ENCODE data around the gene SRD5A1. TPM values are rescaled to one million over a fixed set of nuclear protein-coding genes. Genes with fewer than 3 reads are reported as not detected.

SRD5A1 gene
- total RNA-seq, 1 experiment from 2014 or later: 24.7 TPM

DNA sequence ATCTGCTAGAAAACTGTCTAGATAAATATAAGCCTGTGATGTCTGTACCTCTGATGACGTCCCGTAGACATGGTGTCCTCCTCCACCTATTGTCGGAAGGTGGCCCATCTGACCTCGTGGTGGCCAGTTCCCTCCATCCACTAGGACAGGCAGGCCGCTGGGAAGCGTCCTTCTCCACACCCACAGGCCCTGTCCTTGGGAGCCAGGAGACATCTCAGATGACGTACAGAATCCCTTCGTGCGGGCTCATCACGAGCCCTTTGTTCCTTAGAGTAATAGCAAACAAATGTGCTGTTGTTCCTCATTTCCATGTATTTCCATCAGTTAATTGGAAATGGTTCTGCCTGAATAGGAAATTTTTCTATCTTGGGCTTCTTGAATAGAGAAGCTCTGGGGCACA is 41.6 kb downstream of the SRD5A1 start:
- intact Hi-C loops (cut with micrococcal nuclease): no loop called here
- peaks cover 0 to 13% of the 10 kb centered on the region in 2 experiments; a peak in 1 of 4 replicates for H3K36me3 ChIP-seq (ENCODE audit: control insufficient read depth in 1 of 2, insufficient read depth in 2 of 2, low read length in 2 of 2)
- BruUV-seq (replicated peaks): no TSS peak
- ChIA-PET CTCF (no interaction called here), RAD21 (ENCODE audit: low non-redundant PET in 1 of 2, low total read pairs in 2 of 2, uncharacterized antibody in 2 of 2, unreplicated experiment in 2 of 2) (no interaction called here), POLR2A (no interaction called here)
- H3K4me2 ChIP-seq (ENCODE audit: low read length): no peak overlapping the region
- no peak for ATAC-seq
- no peak overlapping the region for H2AFZ ChIP-seq (ENCODE audit: low read depth, low read length, poor library complexity, severe bottlenecking)
- no peak overlapping the region for H3K4me3 ChIP-seq (replicated peaks in 1 of 2; ENCODE audit: low read depth in 1 of 2, low read length in 2 of 2)
- no peak for DNase-seq (ENCODE audit: low read depth, low spot score)
- no peaks in the 10 kb centered on the region for H3K9me3 ChIP-seq (ENCODE audit: control insufficient read depth in 1 of 2, insufficient read depth in 1 of 2, low read depth in 1 of 2, low read length in 2 of 2)
- no peaks in the 10 kb centered on the region for H4K20me1 ChIP-seq (ENCODE audit: insufficient read depth)
- no peak overlapping the region for H3K27ac ChIP-seq (ENCODE audit: low read depth, low read length)
- peaks cover 0 to 13% of the 10 kb centered on the region in 2 experiments; a peak in 2 of 4 replicates for H3K4me1 ChIP-seq (ENCODE audit: control insufficient read depth in 1 of 2, insufficient read depth in 2 of 2, low read length in 2 of 2)
- TF ChIP-seq TCF7L2 (IDR thresholded peaks at IDR 0.05; ENCODE audit: borderline replicate concordance, extremely low read depth, insufficient read depth, insufficient read length) (no peak), CEBPB (IDR thresholded peaks at IDR 0.05; ENCODE audit: low read depth) (no peak), POLR2A (IDR thresholded peaks at IDR 0.05; ENCODE audit: borderline replicate concordance, extremely low read depth, insufficient read depth, insufficient read length) (no peak), CBX3 (IDR thresholded peaks at IDR 0.05; ENCODE audit: low read depth) (no peak), EGR1 (IDR thresholded peaks at IDR 0.05; ENCODE audit: low read depth) (no peak), SIN3A (IDR thresholded peaks at IDR 0.05; ENCODE audit: low read depth) (no peak)
- TF ChIP-seq, protein P1, sequence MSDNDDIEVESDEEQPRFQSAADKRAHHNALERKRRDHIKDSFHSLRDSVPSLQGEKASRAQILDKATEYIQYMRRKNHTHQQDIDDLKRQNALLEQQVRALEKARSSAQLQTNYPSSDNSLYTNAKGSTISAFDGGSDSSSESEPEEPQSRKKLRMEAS (IDR thresholded peaks at IDR 0.05): no peak
- H3K27me3 ChIP-seq (ENCODE audit: insufficient read depth, low read length): no peaks in the 10 kb centered on the region
- H3K79me2 ChIP-seq (ENCODE audit: insufficient read depth, low read length): no peaks in the 10 kb centered on the region
- H3K9ac ChIP-seq (ENCODE audit: low read length): no peak overlapping the region
- no peaks in the 10 kb centered on the region for H3K9me2 ChIP-seq (ENCODE audit: insufficient read depth)

DNA sequence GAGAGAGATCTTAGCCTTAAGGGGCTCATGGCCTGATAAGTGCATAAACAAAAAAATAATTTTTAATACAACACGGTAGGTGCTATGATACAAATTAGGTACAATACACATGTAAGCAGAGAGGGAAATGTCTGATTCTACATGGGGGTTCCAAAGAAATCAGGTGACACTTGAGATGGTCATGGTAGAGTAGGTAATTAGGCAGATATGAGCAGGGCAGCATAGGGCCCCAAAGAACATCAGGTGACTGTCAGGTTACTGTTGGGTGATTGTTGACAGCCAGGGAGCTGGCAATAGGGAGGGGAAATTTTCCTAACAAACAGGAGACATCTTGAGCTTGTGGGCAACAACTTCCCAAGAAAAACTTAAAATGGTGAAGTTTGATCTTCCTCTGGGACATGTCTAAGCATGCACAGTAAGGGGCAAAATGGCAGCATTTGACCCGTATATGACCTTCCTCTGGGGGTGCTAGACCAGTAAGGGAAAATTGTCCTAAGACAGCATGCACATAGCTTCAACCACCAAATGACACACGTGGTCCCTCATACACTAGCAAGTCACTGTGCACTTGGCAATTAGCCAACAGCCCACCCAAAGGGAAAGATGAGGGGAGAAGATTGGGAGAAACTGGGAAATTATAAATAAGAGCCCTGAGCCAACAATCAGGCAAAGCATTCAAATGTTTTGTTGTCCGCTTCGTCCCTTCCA is 42.7 kb downstream of the SRD5A1 start:
- Histone ChIP-seq H3K9me3 (ENCODE audit: control insufficient read depth in 1 of 2, insufficient read depth in 1 of 2, low read depth in 1 of 2, low read length in 2 of 2) (no peaks in the 10 kb centered on the region), H3K79me2 (ENCODE audit: insufficient read depth, low read length) (no peaks in the 10 kb centered on the region), H3K36me3 (ENCODE audit: control insufficient read depth in 1 of 2, insufficient read depth in 2 of 2, low read length in 2 of 2) (0 out of 4 replicates have a peak, but pooled peaks cover 0 to 8% of the 10 kb centered on the region in 2 experiments), H3K27me3 (ENCODE audit: insufficient read depth, low read length) (no peaks in the 10 kb centered on the region), H3K4me3 (replicated peaks in 1 of 2; ENCODE audit: low read depth in 1 of 2, low read length in 2 of 2) (no peak overlapping the region), H3K4me1 (ENCODE audit: control insufficient read depth in 1 of 2, insufficient read depth in 2 of 2, low read length in 2 of 2) (peaks cover 0 to 13% of the 10 kb centered on the region in 2 experiments; a peak in 2 of 4 replicates), H2AFZ (ENCODE audit: low read depth, low read length, poor library complexity, severe bottlenecking) (no peak overlapping the region), H3K27ac (ENCODE audit: low read depth, low read length) (no peak overlapping the region), H4K20me1 (ENCODE audit: insufficient read depth) (no peaks in the 10 kb centered on the region), H3K9ac (ENCODE audit: low read length) (no peak overlapping the region), H3K9me2 (ENCODE audit: insufficient read depth) (no peaks in the 10 kb centered on the region), H3K4me2 (ENCODE audit: low read length) (no peak overlapping the region)
- POLR2A ChIA-PET: no interaction called here
- TF ChIP-seq, protein P2, sequence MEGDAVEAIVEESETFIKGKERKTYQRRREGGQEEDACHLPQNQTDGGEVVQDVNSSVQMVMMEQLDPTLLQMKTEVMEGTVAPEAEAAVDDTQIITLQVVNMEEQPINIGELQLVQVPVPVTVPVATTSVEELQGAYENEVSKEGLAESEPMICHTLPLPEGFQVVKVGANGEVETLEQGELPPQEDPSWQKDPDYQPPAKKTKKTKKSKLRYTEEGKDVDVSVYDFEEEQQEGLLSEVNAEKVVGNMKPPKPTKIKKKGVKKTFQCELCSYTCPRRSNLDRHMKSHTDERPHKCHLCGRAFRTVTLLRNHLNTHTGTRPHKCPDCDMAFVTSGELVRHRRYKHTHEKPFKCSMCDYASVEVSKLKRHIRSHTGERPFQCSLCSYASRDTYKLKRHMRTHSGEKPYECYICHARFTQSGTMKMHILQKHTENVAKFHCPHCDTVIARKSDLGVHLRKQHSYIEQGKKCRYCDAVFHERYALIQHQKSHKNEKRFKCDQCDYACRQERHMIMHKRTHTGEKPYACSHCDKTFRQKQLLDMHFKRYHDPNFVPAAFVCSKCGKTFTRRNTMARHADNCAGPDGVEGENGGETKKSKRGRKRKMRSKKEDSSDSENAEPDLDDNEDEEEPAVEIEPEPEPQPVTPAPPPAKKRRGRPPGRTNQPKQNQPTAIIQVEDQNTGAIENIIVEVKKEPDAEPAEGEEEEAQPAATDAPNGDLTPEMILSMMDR (IDR thresholded peaks at IDR 0.05 in 2 of 3, conservative IDR thresholded peaks at IDR 0.05 in 1 of 3; ENCODE audit: borderline replicate concordance in 1 of 3, insufficient read depth in 1 of 3, low read depth in 2 of 3, low read length in 2 of 3): peak in 2 of 3 experiments; percentile 23 to 42; a peak in 3 of 6 replicates
- TF ChIP-seq, protein P1 (IDR thresholded peaks at IDR 0.05): no peak
- intact Hi-C loops (cut with micrococcal nuclease): no loop called here
- no peak for DNase-seq (ENCODE audit: low read depth, low spot score)
- peak; percentile 36; the same call in 1 of the 2 replicates for ATAC-seq
- CTCF ChIA-PET: no interaction called here
- RAD21 ChIA-PET (ENCODE audit: low non-redundant PET in 1 of 2, low total read pairs in 2 of 2, uncharacterized antibody in 2 of 2, unreplicated experiment in 2 of 2): no interaction called here
- no TSS peak for BruUV-seq (replicated peaks)

Measured in HCT116 (cell line).